Neuronal stem cell (in vitro differentiated cells): ENCODE measurements around the gene SSUH2.

Experiments
- DNase-seq: peaks from one replicate; pipeline ENCODE4 v3.0.0-alpha.2; 2013; ENCODE audit warnings: low spot score
- H2AFZ ChIP-seq: one replicate; pipeline ENCODE4 v1.6.1; 2013; ENCODE audit warnings: mild to moderate bottlenecking, low read length, inconsistent platforms
- H2AK5ac ChIP-seq: 2 replicates; pipeline ENCODE4 v1.6.1; 2013; ENCODE audit warnings: low read depth, mild to moderate bottlenecking, inconsistent platforms, low read length, moderate library complexity, mixed read lengths
- H2BK120ac ChIP-seq: 2 replicates; pipeline ENCODE4 v1.6.1; 2013; ENCODE audit warnings: low read depth, mild to moderate bottlenecking, inconsistent platforms, low read length, moderate library complexity, mixed read lengths
- H2BK12ac ChIP-seq: one replicate; pipeline ENCODE4 v1.6.1; 2013; ENCODE audit warnings: low read length, inconsistent platforms
- H2BK15ac ChIP-seq: 2 replicates; pipeline ENCODE4 v1.6.1; 2013; ENCODE audit warnings: mild to moderate bottlenecking, low read length, inconsistent platforms, mixed read lengths
- H2BK5ac ChIP-seq: one replicate; pipeline ENCODE4 v1.6.1; 2013; ENCODE audit warnings: inconsistent platforms, mild to moderate bottlenecking, low read length, moderate library complexity
- H3K14ac ChIP-seq: one replicate; pipeline ENCODE4 v1.6.1; 2013; ENCODE audit warnings: low read length, inconsistent platforms
- H3K18ac ChIP-seq: 2 replicates; pipeline ENCODE4 v1.6.1; 2013; ENCODE audit warnings: low read length, inconsistent platforms
- H3K23ac ChIP-seq: 2 replicates; pipeline ENCODE4 v1.6.1; 2013; ENCODE audit warnings: low read depth, mild to moderate bottlenecking, mixed read lengths, low read length, inconsistent platforms; ENCODE audit not compliant: poor library complexity
- H3K27ac ChIP-seq: replicated peaks from 3 replicates; pipeline ENCODE4 v1.5.1; 2013; ENCODE audit warnings: low read length, inconsistent platforms
- H3K27me3 ChIP-seq, 3 experiments: 2 replicates each; pipeline ENCODE4 v1.6.1; 2013; ENCODE audit warnings: low read length in 3 of 3, mild to moderate bottlenecking in 2 of 3, inconsistent platforms in 1 of 3, low read depth in 1 of 3, mixed read lengths in 1 of 3, moderate library complexity in 1 of 3; ENCODE audit not compliant: control insufficient read depth in 3 of 3, insufficient read depth in 3 of 3
- H3K36me3 ChIP-seq, 2 donors: replicated peaks in 1 of 2; 2 replicates each; pipeline ENCODE4 v1.6.1; 2013; ENCODE audit warnings: low read length in 2 of 2; ENCODE audit not compliant: control insufficient read depth in 2 of 2, insufficient read depth in 2 of 2
- H3K4ac ChIP-seq: 2 replicates; pipeline ENCODE4 v1.6.1; 2013; ENCODE audit warnings: inconsistent platforms, mild to moderate bottlenecking, low read length, moderate library complexity
- H3K4me1 ChIP-seq, 2 donors: 1 replicate in 1 of 2; 2 replicates in 1 of 2; pipeline ENCODE4 v1.6.1; 2013; ENCODE audit warnings: low read length in 2 of 2, low read depth in 1 of 2; ENCODE audit not compliant: control insufficient read depth in 2 of 2, insufficient read depth in 1 of 2
- H3K4me2 ChIP-seq: one replicate; pipeline ENCODE4 v1.6.1; 2013; ENCODE audit warnings: mild to moderate bottlenecking, low read length, inconsistent platforms; ENCODE audit not compliant: insufficient read depth, poor library complexity, severe bottlenecking
- H3K4me3 ChIP-seq, 2 donors: 2 replicates each; pipeline ENCODE4 v1.5.1; 2013; ENCODE audit warnings: low read length in 2 of 2, mild to moderate bottlenecking in 2 of 2, inconsistent platforms in 1 of 2, moderate library complexity in 1 of 2
- H3K79me1 ChIP-seq: one replicate; pipeline ENCODE4 v1.6.1; 2013; ENCODE audit warnings: low read depth, mild to moderate bottlenecking, inconsistent platforms, low read length, moderate library complexity
- H3K9ac ChIP-seq: one replicate; pipeline ENCODE4 v1.6.1; 2013; ENCODE audit warnings: mild to moderate bottlenecking, low read depth, low read length, inconsistent platforms; ENCODE audit not compliant: poor library complexity
- H3K9me3 ChIP-seq, 2 donors: replicated peaks in 1 of 2; 2 replicates each; pipeline versions ENCODE3 to v1.6.1; 2013; ENCODE audit warnings: low read length in 2 of 2, mild to moderate bottlenecking in 2 of 2, inconsistent platforms in 1 of 2, low read depth in 1 of 2, mixed read lengths in 1 of 2, moderate library complexity in 1 of 2; ENCODE audit not compliant: control insufficient read depth in 2 of 2, insufficient read depth in 1 of 2
- H4K8ac ChIP-seq: one replicate; pipeline ENCODE4 v1.6.1; 2013; ENCODE audit warnings: low read depth, mild to moderate bottlenecking, inconsistent platforms, low read length, moderate library complexity
- H4K91ac ChIP-seq: one replicate; pipeline ENCODE4 v1.6.1; 2013; ENCODE audit warnings: low read length, low read depth, mild to moderate bottlenecking, inconsistent platforms; ENCODE audit not compliant: poor library complexity
- WGBS, 2 donors: extraction: QIAGEN DNeasy Blood & Tissue Kit; methylation state at CpG; one replicate each; pipeline ENCODE4 v1.1.7; 2013; ENCODE audit warnings: missing lambda C conversion rate in 2 of 2, mixed read lengths in 1 of 2; ENCODE audit not compliant: insufficient read length in 2 of 2, insufficient replicate concordance in 1 of 2; ENCODE audit errors: extremely low coverage in 2 of 2; 5-methylcytosine and 5-hydroxymethylcytosine counted together

SSUH2 gene

GRCh38 chr3:8638994-8639658 lies 5.5 kb downstream of the SSUH2 start:
- Histone ChIP-seq H3K18ac (peak overlapping the region; percentile 84), H3K9me3 (peaks cover 0 to 6% of the 10 kb centered on the region in 2 donors), H3K27ac (no peak overlapping the region), H2AFZ (peak overlapping the region; percentile 13), H2BK5ac (no peak overlapping the region), H3K27me3 (no peaks in the 10 kb centered on the region), H2BK12ac (no peak overlapping the region), H4K8ac (no peak overlapping the region), H2BK15ac (no peak overlapping the region), H2AK5ac (no peak overlapping the region), H3K4me2 (no peak overlapping the region), H3K4ac (no peak overlapping the region), H3K9ac (no peak overlapping the region), H3K4me3 (peak overlapping the region in 1 of 2 donors; percentile 5), H2BK120ac (peak overlapping the region; percentile 1), H4K91ac (no peak overlapping the region), H3K79me1 (no peaks in the 10 kb centered on the region), H3K23ac (peak overlapping the region; percentile 28), H3K4me1 (peaks cover 14 to 36% of the 10 kb centered on the region in 2 donors), H3K36me3 (no peaks in the 10 kb centered on the region), H3K14ac (peak overlapping the region; percentile 76)
- no CpG with 5 or more reads among the region's 13 CpGs for WGBS, 2 donors
- no peak for DNase-seq

GRCh38 chr3:8637348-8637747 lies 7.2 kb downstream of the SSUH2 start:
- H3K4me3 ChIP-seq = no peak overlapping the region
- H4K91ac ChIP-seq = no peak overlapping the region
- H3K23ac ChIP-seq = no peak overlapping the region
- H3K27me3 ChIP-seq = no peaks in the 10 kb centered on the region
- no peak overlapping the region for H3K9ac ChIP-seq
- H3K4me1 ChIP-seq = peaks cover 14 to 36% of the 10 kb centered on the region in 2 donors
- no peaks in the 10 kb centered on the region for H3K79me1 ChIP-seq
- no peak for DNase-seq
- H2AFZ ChIP-seq = no peak overlapping the region
- no peak overlapping the region for H2BK120ac ChIP-seq
- H3K14ac ChIP-seq = no peak overlapping the region
- no peak overlapping the region for H2AK5ac ChIP-seq
- peaks cover 0 to 6% of the 10 kb centered on the region in 2 donors for H3K9me3 ChIP-seq
- H3K36me3 ChIP-seq = no peaks in the 10 kb centered on the region
- H3K4me2 ChIP-seq = no peak overlapping the region
- no CpG with 5 or more reads among the region's 1 CpG for WGBS, 2 donors
- no peak overlapping the region for H2BK5ac ChIP-seq
- no peak overlapping the region for H4K8ac ChIP-seq
- no peak overlapping the region for H3K27ac ChIP-seq
- no peak overlapping the region for H3K4ac ChIP-seq
- H2BK15ac ChIP-seq = no peak overlapping the region
- no peak overlapping the region for H2BK12ac ChIP-seq
- no peak overlapping the region for H3K18ac ChIP-seq

GRCh38 chr3:8635631-8636030 lies 9.0 kb downstream of the SSUH2 start:
- no peak overlapping the region for H2BK15ac ChIP-seq
- H3K9ac ChIP-seq = no peak overlapping the region
- H3K4ac ChIP-seq = no peak overlapping the region
- H3K36me3 ChIP-seq = no peaks in the 10 kb centered on the region
- no peak overlapping the region for H2BK5ac ChIP-seq
- H4K8ac ChIP-seq = no peak overlapping the region
- H3K27me3 ChIP-seq = no peaks in the 10 kb centered on the region
- H3K14ac ChIP-seq = no peak overlapping the region
- no peak overlapping the region for H2AK5ac ChIP-seq
- H3K4me1 ChIP-seq = peaks cover 21 to 35% of the 10 kb centered on the region in 2 donors
- H3K27ac ChIP-seq = no peak overlapping the region
- no CpG with 5 or more reads among the region's 7 CpGs for WGBS, 2 donors
- H2BK120ac ChIP-seq = no peak overlapping the region
- H3K9me3 ChIP-seq = peaks cover 0 to 6% of the 10 kb centered on the region in 2 donors
- H2AFZ ChIP-seq = no peak overlapping the region
- H3K23ac ChIP-seq = no peak overlapping the region
- no peaks in the 10 kb centered on the region for H3K79me1 ChIP-seq
- H3K4me2 ChIP-seq = no peak overlapping the region
- no peak overlapping the region for H3K4me3 ChIP-seq
- no peak for DNase-seq
- no peak overlapping the region for H2BK12ac ChIP-seq
- no peak overlapping the region for H4K91ac ChIP-seq
- H3K18ac ChIP-seq = no peak overlapping the region

GRCh38 chr3:8635125-8635524 lies 9.5 kb downstream of the SSUH2 start:
- no peak overlapping the region for H3K4me3 ChIP-seq
- no peak overlapping the region for H3K4ac ChIP-seq
- H2BK5ac ChIP-seq = no peak overlapping the region
- no peak overlapping the region for H3K4me2 ChIP-seq
- no peaks in the 10 kb centered on the region for H3K79me1 ChIP-seq
- no peak overlapping the region for H2BK12ac ChIP-seq
- H2BK15ac ChIP-seq = no peak overlapping the region
- no peak overlapping the region for H3K14ac ChIP-seq
- H2BK120ac ChIP-seq = no peak overlapping the region
- H2AFZ ChIP-seq = no peak overlapping the region
- H3K9ac ChIP-seq = no peak overlapping the region
- H4K8ac ChIP-seq = no peak overlapping the region
- H3K4me1 ChIP-seq = peaks cover 21 to 30% of the 10 kb centered on the region in 2 donors
- no CpG with 5 or more reads among the region's 2 CpGs for WGBS, 2 donors
- H3K27ac ChIP-seq = no peak overlapping the region
- no peak for DNase-seq
- no peak overlapping the region for H4K91ac ChIP-seq
- H3K36me3 ChIP-seq = no peaks in the 10 kb centered on the region
- H3K9me3 ChIP-seq = peaks cover 0 to 7% of the 10 kb centered on the region in 2 donors
- H3K27me3 ChIP-seq = no peaks in the 10 kb centered on the region
- peak overlapping the region; percentile 29 for H2AK5ac ChIP-seq
- H3K23ac ChIP-seq = no peak overlapping the region
- H3K18ac ChIP-seq = no peak overlapping the region
